HG03025 (cell line): ENCODE measurements around the gene BRPF1.
A peak's percentile ranks its signal among the peaks of the same experiment; 100 is the strongest.

Experiments
- ATAC-seq: cut with Tn5 transposase; IDR thresholded peaks from one replicate; pipeline ENCODE4 v1.9.1; 2021; ENCODE audit warnings: mild to moderate bottlenecking, moderate library complexity; ENCODE audit not compliant: unreplicated experiment, low FRiP score

Gene BRPF1

DNA sequence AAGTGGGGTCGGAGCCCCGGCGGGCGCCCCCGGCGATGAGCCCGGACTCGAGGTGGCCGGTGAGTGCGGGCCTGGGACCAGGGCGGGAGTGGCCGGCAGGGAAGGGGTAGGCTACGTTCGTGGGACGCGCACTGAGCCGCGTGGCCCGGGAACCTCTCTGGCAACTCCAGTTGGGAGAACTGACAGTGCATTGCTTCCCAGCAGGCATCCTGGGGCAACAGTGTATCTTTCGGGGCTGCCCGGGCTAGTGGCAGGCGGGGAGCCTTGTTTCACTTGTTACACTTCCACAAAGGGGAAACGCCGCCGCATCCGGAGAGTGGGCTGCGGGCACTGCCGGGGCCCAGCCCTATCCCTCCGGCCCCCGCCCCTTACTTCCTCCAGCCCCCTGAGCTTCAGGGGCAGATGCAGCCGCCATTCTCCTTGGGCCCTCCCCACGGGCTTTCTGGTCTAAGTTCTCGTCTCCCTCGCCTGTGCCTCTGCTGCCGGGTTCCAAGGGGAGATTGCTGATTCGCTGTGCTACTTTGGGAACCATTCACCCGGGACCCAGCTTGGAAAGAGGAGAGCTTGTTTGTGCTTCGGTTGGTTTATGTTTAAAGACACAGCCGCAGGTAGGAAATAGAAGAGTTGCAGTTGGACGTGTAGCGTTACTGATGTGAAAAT is 675 bp downstream of the BRPF1 start:
- ATAC-seq: peak; percentile 18

DNA sequence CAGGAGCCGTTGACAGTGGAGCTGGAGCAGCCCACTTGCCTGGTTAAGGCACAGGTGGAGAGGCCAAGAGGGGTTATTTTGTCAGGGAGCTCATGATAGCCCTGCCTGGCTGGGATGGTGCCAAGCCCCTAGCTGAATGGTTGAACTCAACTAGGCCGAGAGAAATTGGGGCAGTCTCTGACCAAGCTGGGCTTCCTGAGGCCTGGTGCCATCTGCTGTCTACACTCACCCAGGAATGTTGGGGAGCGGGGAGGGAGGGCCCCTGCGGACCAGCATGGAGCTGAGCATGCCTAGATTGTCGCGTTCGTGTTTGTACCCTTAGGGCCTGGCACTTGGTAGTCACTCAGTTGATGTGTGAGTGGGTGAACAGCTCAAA is 1.2 kb downstream of the BRPF1 start:
- no peak for ATAC-seq

DNA sequence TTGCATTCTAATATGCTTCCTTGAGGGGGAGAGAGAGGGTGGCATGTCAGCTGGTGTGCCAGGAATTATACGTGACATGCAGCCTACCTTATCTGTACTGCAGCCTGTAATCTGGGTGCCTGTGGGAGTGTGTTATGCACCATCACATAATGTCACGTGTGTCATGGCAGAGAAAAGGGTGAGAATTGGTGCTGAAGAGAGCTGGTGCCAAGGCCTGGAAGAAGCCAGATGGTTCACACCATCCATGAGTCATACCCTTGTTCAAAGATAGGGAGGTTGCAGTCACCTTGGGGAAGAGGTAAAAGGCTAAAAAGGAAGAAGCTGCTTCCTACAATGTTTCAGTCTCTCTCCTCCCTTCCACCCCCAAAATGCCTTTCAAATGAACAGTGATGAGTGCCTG is 5.3 kb downstream of the BRPF1 start:
- ATAC-seq: no peak

DNA sequence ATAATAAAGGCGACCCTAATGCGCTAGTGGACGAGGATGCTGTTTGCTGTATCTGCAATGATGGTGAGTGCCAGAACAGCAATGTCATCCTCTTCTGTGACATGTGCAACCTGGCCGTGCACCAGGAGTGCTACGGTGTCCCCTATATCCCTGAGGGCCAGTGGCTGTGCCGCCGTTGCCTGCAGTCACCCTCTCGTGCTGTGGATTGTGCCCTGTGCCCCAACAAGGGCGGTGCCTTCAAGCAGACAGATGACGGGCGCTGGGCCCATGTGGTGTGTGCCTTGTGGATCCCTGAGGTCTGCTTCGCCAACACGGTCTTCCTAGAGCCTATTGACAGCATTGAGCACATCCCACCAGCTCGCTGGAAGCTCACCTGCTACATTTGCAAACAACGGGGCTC is 7.6 kb downstream of the BRPF1 start:
- no peak for ATAC-seq

DNA sequence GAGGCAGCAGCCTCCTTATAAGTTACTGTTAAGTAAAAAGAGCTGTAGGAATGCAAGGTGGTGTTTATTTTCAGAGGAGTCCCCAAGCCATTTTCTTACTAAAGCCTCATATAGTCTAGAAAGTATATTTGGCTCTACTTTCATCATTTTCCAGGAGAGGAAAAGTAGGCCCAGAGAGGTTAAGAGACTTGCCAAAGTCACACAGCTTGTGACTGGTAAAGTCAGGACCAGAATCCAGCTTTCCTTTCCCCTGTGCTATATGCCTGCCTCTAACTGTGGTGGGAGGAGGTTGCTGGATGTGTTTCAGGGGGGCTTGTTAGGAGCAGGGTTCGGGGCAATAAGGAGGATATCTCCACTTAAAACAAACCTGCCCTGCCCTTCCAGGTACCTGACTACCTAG is 11.0 kb downstream of the BRPF1 start:
- no peak for ATAC-seq

DNA sequence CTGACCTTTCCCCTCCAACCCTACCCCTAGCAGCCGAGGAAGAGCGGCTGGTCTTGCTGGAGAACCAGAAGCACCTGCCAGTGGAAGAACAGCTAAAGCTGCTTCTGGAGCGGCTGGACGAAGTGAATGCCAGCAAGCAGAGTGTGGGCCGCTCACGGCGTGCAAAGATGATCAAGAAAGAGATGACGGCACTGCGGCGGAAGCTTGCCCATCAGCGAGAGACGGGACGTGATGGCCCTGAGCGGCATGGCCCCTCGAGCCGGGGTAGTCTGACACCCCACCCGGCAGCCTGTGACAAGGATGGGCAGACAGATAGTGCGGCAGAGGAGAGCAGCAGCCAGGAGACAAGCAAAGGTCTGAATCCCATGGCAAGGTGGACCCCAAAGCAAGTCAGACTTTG is 12.0 kb downstream of the BRPF1 start:
- ATAC-seq: no peak

DNA sequence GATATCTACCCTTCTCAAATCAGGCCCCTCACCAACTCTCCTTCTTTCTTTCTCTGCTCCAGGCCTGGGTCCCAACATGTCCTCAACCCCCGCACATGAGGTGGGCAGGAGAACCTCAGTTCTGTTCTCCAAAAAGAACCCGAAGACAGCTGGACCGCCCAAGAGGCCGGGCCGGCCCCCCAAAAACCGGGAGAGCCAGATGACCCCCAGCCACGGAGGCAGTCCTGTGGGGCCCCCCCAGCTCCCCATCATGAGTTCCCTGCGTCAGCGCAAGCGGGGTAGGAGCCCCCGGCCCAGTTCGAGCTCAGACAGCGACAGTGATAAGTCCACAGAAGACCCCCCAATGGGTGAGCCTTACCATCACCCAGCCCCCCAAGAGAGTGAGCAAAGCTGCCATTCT is 12.6 kb downstream of the BRPF1 start:
- ATAC-seq: no peak

DNA sequence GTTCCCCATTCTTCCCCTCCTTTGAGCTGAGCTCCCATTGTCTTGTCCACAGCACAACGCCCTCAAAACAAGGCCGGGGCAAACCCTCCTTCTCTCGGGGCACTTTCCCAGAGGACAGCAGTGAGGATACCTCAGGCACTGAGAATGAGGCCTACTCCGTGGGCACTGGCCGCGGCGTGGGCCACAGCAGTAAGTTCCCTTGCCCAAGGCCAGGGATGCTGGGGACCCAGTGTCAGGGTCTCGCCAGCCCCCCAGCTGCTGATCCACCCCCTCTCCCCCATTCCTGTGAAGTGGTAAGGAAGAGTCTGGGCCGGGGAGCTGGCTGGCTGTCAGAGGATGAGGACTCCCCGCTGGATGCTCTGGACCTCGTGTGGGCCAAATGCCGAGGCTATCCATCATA is 14.0 kb downstream of the BRPF1 start:
- no peak for ATAC-seq

DNA sequence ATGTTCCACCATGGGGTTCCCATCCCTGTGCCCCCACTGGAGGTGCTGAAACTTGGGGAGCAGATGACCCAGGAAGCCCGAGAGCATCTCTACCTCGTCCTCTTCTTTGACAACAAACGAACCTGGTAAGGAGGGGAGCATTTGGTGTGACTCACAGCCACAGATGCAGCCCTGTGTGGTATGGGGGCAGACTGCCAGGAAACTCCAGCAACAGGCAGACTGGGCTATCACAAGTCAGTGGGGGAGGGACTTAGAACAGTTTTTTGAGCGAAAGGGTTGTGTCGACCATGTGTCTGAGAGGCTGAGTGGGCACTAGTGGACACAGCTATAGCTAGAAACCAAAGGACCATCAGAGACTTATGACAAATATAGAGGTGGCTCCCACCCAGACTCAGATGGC is 14.8 kb downstream of the BRPF1 start:
- no peak for ATAC-seq

DNA sequence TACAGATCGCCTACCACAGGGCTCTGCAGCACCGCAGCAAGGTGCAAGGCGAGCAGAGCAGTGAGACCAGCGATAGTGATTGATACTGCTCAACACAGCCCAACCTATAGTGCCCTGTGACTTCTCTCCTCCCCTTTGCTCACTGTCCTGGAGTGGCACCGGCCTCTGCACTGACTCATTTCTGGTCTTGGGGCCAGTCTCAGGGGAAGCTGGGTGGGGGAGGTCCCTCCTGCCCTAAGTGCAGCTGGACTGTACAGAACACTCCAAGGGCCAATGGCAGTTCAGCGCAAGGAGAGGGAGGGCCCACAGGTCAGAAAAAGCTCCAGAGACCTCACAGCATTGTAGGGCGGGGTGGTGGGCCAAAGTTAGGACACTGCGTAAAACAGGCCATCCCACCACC is 15.7 kb downstream of the BRPF1 start:
- no peak for ATAC-seq

DNA sequence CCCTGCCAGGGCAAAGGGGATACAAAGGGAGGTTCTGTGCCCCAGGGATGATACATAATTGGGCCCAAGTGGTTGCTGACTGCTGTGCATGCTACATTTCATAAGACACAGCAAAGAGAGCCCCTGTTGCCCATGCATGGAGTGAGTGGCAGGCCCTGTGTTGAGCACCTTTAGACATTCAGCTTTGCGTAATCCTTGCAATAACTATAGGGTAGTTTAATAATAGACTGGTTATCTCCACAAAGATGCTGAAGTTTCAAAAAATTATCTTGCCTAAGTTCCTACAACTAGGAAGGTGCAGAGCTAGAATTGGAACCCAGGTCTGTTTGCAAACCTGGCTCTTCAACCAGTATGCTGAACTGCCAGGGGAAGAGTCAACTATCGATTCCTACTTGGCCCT is 16.5 kb downstream of the BRPF1 start:
- no peak for ATAC-seq

DNA sequence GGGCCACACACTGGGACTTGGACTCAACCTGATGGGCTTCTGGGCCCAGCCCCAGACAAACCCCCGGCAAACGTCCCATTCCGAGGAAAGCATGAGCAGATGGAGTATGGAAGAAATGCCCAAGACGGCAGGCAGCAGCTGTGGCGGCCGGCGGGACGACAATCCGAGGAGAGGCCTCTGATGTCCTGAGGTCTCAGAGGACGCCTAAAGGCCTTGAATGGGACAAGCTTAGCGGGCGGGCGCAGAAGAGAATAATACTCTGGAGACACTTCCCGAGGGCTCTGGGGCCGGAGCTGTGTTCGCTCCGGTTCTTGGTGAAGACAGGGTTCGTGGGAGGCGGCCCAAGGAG is 17.7 kb downstream of the BRPF1 start:
- ATAC-seq: no peak

DNA sequence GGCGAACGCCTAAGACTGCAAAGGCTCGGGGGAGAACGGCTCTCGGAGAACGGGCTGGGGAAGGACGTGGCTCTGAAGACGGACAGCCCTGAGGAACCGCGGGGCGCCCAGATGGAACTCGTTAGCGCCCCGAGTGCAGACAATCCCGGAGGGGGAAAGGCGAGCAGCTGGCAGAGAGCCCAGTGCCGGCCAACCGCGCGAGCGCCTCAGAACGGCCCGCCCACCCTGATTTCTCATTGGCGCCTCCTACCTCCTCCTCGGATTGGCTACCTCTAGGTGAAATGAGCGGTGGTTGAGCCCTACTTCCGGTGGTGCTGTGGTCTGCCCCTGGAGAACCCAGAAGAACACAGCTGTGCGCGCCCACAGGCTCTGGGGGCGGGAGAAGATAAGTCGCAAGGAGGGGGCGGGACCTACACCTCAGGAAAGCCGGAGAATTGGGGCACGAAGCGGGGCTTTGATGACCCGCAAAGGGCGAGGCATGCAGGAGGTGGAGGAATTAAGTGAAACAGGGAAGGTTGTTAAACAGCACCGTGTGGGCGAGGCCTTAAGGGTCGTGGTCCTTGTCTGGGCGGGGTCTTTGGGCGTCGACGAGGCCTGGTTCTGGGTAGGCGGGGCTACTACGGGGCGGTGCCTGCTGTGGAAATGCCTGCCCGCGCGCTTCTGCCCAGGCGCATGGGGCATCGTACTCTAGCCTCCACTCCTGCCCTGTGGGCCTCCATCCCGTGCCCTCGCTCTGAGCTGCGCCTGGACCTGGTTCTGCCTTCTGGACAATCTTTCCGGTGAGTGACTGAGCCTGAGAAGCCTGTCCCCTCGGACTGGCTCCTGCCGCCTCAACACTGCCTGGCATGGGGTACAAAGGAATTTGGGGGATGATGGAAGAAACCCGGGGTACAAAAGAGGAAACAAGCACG is 18.4 kb downstream of the BRPF1 start, which contains the start of gene OGG1:
TSS of gene OGG1 (plus strand) at position 308 of the 911 bp plus-strand sequence. CDS start at position 643, 335 bp downstream.
- ATAC-seq: peak; percentile 91

DNA sequence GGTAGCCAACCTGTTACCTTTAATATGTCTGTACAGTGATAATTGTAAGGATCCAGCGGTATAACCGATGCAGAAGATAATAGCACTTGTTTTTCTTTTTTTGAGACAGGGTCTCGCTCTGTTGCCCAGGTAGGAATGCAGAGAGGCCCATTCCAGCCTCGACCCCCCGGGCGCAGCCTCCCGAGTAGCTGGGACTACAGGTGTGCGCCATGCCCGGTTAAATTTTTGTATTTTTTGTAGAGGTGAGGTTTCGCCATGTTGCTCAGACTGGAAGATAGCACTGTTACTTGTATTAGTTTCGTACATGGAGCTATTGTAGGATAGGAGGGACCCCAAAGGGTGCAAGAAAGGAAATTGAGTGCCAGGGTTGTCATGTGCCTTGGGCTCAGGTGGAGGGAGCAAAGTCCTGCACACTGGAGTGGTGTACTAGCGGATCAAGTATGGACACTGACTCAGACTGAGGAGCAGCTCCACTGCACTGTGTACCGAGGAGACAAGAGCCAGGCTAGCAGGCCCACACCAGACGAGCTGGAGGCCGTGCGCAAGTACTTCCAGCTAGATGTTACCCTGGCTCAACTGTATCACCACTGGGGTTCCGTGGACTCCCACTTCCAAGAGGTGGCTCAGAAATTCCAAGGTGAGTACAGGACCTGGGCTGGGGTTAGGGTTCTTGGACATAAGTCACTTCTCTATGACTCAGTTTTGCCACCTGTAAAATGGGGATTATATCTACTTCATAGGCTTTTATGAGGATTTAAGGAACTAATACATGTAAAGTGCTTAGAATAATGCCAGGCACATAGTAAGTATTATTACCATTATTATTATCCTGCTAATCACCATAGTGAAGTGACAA is 19.2 kb downstream of the BRPF1 start:
- no peak for ATAC-seq

DNA sequence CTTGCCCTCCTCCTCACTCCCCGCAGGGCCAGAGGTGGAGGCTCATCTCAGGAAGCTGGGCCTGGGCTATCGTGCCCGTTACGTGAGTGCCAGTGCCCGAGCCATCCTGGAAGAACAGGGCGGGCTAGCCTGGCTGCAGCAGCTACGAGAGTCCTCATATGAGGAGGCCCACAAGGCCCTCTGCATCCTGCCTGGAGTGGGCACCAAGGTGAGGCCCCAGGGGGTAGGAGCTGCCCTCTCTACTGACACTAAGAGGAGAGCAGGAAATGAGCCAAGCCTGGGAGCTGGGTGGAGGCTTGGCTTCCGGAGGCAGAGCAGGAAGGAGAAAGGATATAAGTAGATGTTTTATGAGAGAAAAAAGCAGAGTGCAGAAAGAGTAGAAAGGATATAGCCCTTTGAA is 23.1 kb downstream of the BRPF1 start:
- ATAC-seq: no peak

DNA sequence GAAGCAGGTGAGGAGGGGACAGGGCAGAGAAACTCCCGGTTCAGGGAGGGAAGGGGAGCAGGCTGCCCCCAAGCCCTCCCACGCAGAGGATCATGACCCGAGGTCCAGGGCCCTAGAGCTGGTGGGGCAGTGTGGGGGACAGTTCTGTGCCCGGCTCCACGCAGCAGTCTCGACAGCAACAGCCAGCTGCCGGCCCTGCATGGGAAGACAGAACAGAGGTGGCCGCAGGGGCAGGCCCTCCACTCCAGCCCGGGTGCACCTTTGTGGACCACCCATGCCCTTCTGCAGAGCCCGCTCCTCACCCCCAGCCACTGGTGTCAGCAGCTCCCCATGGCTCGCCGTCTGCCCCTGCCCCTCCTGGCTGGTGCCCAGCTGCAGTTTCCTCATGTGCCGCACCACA is 25.9 kb downstream of the BRPF1 start:
- no peak for ATAC-seq

DNA sequence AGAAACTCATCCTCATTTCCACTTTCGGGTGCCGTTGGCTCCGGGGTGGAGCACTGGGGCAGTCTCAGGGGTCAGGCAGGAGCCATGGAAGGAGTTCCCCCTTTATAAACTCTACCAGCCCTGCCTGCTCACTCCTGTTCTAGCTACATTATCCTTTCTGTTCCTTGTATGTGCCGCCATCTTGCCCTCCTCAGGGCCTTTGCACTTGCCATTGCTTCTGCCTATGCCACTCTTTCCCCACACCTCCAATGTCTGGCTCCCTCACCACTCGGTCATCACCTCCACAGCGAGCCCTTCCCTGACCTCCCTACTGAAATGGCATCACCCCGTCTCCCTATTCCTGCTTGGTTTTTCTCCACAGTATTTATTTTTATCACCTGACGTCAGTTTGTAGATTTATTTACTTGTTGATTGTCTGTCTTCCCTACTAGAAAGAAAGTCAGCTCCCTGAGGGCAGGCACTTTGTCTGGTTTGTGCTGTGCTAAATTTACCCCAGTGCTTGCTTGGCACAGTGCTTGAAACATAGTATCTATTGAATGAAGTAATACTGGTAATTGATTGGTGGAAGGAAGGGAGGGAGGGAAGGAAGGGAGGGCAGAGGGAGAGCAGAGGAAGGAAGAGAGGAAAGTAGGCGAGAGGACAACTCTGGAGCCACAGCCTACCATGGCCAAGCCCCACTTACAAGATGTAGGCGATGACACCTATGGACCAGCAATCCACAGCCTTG is 29.4 kb downstream of the BRPF1 start:
- no peak for ATAC-seq

DNA sequence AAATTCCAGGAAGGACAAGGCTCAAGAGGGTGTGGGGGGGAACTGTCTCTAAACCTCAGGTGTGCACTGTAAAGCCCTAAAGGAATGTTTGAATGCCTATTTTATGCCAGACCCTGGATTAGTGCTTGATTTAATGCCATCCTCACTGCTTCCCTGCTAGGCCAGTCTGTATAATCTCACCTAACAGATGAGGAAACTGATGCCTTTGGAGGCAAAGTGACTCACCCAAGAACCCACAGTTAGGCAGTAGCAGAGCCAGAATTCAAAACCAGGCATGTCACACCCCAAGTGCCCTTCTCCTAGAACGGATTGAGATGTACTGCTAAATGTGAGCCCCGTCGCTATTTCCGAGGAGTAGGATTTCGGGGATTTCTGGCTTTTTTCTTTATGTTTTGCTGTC is 30.4 kb downstream of the BRPF1 start:
- no peak for ATAC-seq

DNA sequence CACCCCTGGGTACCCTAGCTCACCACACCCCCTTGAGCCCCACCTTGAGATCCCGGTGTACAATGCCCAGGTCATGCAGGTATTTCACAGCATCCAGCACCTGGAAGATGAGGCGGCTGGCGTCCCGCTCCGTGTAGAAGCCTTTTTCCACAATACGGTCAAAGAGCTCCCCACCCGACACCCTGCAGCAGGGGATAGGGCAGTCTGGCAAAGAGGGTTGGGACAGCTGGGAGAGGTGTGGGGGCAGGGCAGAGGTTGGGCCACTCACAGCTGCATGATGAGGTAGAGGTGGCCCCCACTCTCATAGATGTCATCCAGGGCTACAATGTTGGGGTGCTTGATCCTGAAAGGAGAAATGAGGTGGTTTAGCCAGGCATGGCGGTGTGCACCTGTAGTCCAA is 31.3 kb downstream of the BRPF1 start:
- no peak for ATAC-seq

DNA sequence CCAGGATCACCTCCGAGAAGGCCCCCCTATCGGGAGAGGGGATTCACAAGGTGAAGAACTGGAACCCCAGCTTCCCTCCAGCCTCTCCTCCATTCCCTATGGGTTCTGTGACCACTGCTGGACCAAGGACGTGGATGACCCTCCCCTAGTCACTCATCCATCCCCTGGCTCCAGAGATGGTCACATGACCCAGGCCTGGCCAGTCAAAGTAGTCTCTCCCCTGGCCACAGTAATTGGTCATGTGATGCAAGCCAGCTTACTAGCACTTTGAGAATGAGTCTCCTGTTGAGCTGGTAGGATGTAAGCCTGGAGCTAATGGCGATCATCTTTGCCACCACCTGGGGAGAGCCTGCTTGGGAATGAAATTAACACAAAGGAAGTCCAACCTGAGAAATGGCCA is 34.3 kb downstream of the BRPF1 start:
- no peak for ATAC-seq

DNA sequence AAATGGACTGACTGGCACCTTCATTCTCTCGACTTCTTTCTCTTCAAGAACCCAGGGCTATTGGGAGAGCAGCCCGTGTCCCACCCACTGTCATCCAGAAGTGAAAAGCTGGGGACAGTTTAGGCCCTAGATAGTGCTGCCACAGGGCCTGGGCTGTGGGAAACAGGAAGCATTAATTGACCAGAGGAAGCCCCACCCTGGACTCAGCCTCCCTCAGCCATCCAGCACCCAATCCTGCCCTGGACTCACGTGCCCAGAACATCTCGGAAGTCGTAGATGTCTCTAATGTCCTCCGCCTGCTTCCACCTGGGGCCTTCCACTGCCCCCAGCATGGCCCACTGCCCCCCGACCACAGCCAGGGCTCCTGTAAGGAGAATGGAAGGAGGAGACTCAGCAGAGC is 35.9 kb downstream of the BRPF1 start:
- ATAC-seq: no peak
